ENCODE measurements around the gene PCNX2.

Gene PCNX2

GRCh38 chr1:233033361-233033760 is 262.2 kb downstream of the PCNX2 start:
- no peaks in the 10 kb centered on the region for H3K4me1 ChIP-seq (ENCODE audit: control insufficient read depth, insufficient read depth, low read length)
- no peak overlapping the region for H3K4me3 ChIP-seq (ENCODE audit: low read depth, low read length)
- ChIA-PET POLR2A (no interaction called here), CTCF (no interaction called here)
- no peaks in the 10 kb centered on the region for H3K36me3 ChIP-seq (ENCODE audit: control insufficient read depth in 2 of 2, insufficient read depth in 1 of 2, low read length in 2 of 2)
- no peak overlapping the region for H3K27ac ChIP-seq (ENCODE audit: extremely low read depth, low read depth, low read length)
- H3K9me3 ChIP-seq (ENCODE audit: control insufficient read depth, insufficient read depth, low read depth, low read length), result no peaks in the 10 kb centered on the region
- TF ChIP-seq ZNF704 (tag by site-specific recombination; IDR thresholded peaks at IDR 0.05) (no peak), ZNF580 (tag by site-specific recombination; IDR thresholded peaks at IDR 0.05) (no peak), SETDB1 (IDR thresholded peaks at IDR 0.05; ENCODE audit: insufficient read length, low read length) (no peak), ZNF585B (tag by site-specific recombination; IDR thresholded peaks at IDR 0.05) (no peak), ZNF157 (tag by site-specific recombination; IDR thresholded peaks at IDR 0.05) (no peak), ZNF530 (tag by site-specific recombination; IDR thresholded peaks at IDR 0.05; ENCODE audit: low read depth) (no peak), ZNF24 (tag by site-specific recombination; IDR thresholded peaks at IDR 0.05) (no peak), PRDM1 (tag by site-specific recombination; IDR thresholded peaks at IDR 0.05) (no peak), ZNF184 (tag by site-specific recombination; IDR thresholded peaks at IDR 0.05) (no peak), KLF8 (tag by site-specific recombination; IDR thresholded peaks at IDR 0.05) (no peak), ZNF146 (tag by site-specific recombination; IDR thresholded peaks at IDR 0.05) (no peak), ZFP69B (tag by site-specific recombination; IDR thresholded peaks at IDR 0.05) (no peak), ZNF121 (tag by site-specific recombination; IDR thresholded peaks at IDR 0.05) (no peak), ZNF37A (tag by site-specific recombination; IDR thresholded peaks at IDR 0.05) (no peak)
- TF ChIP-seq, protein P1, sequence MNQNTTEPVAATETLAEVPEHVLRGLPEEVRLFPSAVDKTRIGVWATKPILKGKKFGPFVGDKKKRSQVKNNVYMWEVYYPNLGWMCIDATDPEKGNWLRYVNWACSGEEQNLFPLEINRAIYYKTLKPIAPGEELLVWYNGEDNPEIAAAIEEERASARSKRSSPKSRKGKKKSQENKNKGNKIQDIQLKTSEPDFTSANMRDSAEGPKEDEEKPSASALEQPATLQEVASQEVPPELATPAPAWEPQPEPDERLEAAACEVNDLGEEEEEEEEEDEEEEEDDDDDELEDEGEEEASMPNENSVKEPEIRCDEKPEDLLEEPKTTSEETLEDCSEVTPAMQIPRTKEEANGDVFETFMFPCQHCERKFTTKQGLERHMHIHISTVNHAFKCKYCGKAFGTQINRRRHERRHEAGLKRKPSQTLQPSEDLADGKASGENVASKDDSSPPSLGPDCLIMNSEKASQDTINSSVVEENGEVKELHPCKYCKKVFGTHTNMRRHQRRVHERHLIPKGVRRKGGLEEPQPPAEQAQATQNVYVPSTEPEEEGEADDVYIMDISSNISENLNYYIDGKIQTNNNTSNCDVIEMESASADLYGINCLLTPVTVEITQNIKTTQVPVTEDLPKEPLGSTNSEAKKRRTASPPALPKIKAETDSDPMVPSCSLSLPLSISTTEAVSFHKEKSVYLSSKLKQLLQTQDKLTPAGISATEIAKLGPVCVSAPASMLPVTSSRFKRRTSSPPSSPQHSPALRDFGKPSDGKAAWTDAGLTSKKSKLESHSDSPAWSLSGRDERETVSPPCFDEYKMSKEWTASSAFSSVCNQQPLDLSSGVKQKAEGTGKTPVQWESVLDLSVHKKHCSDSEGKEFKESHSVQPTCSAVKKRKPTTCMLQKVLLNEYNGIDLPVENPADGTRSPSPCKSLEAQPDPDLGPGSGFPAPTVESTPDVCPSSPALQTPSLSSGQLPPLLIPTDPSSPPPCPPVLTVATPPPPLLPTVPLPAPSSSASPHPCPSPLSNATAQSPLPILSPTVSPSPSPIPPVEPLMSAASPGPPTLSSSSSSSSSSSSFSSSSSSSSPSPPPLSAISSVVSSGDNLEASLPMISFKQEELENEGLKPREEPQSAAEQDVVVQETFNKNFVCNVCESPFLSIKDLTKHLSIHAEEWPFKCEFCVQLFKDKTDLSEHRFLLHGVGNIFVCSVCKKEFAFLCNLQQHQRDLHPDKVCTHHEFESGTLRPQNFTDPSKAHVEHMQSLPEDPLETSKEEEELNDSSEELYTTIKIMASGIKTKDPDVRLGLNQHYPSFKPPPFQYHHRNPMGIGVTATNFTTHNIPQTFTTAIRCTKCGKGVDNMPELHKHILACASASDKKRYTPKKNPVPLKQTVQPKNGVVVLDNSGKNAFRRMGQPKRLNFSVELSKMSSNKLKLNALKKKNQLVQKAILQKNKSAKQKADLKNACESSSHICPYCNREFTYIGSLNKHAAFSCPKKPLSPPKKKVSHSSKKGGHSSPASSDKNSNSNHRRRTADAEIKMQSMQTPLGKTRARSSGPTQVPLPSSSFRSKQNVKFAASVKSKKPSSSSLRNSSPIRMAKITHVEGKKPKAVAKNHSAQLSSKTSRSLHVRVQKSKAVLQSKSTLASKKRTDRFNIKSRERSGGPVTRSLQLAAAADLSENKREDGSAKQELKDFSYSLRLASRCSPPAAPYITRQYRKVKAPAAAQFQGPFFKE (tag by site-specific recombination; IDR thresholded peaks at IDR 0.05; ENCODE audit: borderline replicate concordance), result no peak

GRCh38 chr1:233032916-233033315 is 262.6 kb downstream of the PCNX2 start:
- Histone ChIP-seq H3K27ac (ENCODE audit: extremely low read depth, low read depth, low read length) (no peak overlapping the region), H3K4me1 (ENCODE audit: control insufficient read depth, insufficient read depth, low read length) (no peaks in the 10 kb centered on the region), H3K4me3 (ENCODE audit: low read depth, low read length) (no peak overlapping the region), H3K9me3 (ENCODE audit: control insufficient read depth, insufficient read depth, low read depth, low read length) (no peaks in the 10 kb centered on the region), H3K36me3 (ENCODE audit: control insufficient read depth in 2 of 2, insufficient read depth in 1 of 2, low read length in 2 of 2) (no peaks in the 10 kb centered on the region)
- ChIA-PET POLR2A (no interaction called here), CTCF (no interaction called here)
- TF ChIP-seq IKZF3 (tag by site-specific recombination; IDR thresholded peaks at IDR 0.05) (no peak), ZNF555 (tag by site-specific recombination; conservative IDR thresholded peaks at IDR 0.05) (no peak), FEZF1 (tag by site-specific recombination; IDR thresholded peaks at IDR 0.05) (no peak), ZNF146 (tag by site-specific recombination; IDR thresholded peaks at IDR 0.05) (no peak), PRDM10 (tag by site-specific recombination; IDR thresholded peaks at IDR 0.05) (no peak), ZNF132 (tag by site-specific recombination; IDR thresholded peaks at IDR 0.05; ENCODE audit: borderline replicate concordance) (no peak), ZNF155 (tag by site-specific recombination; IDR thresholded peaks at IDR 0.05) (no peak), ZNF112 (tag by site-specific recombination; IDR thresholded peaks at IDR 0.05) (no peak), GLI4 (tag by site-specific recombination; IDR thresholded peaks at IDR 0.05) (no peak), ZNF23 (tag by site-specific recombination; IDR thresholded peaks at IDR 0.05; ENCODE audit: borderline replicate concordance) (no peak), ZNF558 (tag by site-specific recombination; IDR thresholded peaks at IDR 0.05) (no peak), ZNF624 (tag by site-specific recombination; IDR thresholded peaks at IDR 0.05) (no peak), ZNF664 (tag by site-specific recombination; IDR thresholded peaks at IDR 0.05) (no peak)
